SK-N-MC (cell line): ENCODE results near the gene CPZ.

Source experiments
- DNase-seq: peaks from one replicate; pipeline ENCODE4 v3.0.0-alpha.2; 2011; ENCODE audit warnings: low read depth, low spot score
- H3K27ac ChIP-seq: fragments of 200-600 bp; sonication (generic); 2 replicates; pipeline ENCODE4 v1.5.1; 2016; ENCODE audit warnings: mixed run types
- H3K36me3 ChIP-seq: fragments of 200-600 bp; sonication (generic); 2 replicates; pipeline ENCODE4 v1.6.1; 2017; ENCODE audit warnings: antibody characterized with exemption, low read length, mixed read lengths; ENCODE audit not compliant: insufficient read depth
- H3K4me3 ChIP-seq: fragments of 200-600 bp; sonication (generic); 2 replicates; pipeline ENCODE4 v1.5.1; 2016
- H3K9ac ChIP-seq: fragments of 200-600 bp; sonication (generic); 2 replicates; pipeline ENCODE4 v1.8.0; 2017; ENCODE audit warnings: mixed run types, mixed read lengths; ENCODE audit not compliant: insufficient read length
- H3K9me3 ChIP-seq: fragments of 200-600 bp; sonication (generic); 2 replicates; pipeline ENCODE4 v1.6.1; 2017; ENCODE audit warnings: low read depth, mild to moderate bottlenecking, antibody characterized with exemption, low read length, moderate library complexity, mixed read lengths
- EZH2 ChIP-seq: fragments of 200-600 bp; sonication (generic); IDR thresholded peaks from one replicate; pipeline ENCODE4 v1.6.1; 2017; ENCODE audit warnings: antibody characterized with exemption
- FOXP2 ChIP-seq: optimal IDR thresholded peaks from 2 replicates; pipeline ENCODE3; 2011; ENCODE audit warnings: mild to moderate bottlenecking, moderate library complexity; ENCODE audit not compliant: insufficient read depth; ENCODE audit errors: extremely low read length, control extremely low read depth
- POLR2AphosphoS5 ChIP-seq: IDR thresholded peaks from 2 replicates; pipeline ENCODE4 v1.6.1; 2012; ENCODE audit warnings: mild to moderate bottlenecking, low read depth, low read length, borderline replicate concordance

Gene CPZ

DNA sequence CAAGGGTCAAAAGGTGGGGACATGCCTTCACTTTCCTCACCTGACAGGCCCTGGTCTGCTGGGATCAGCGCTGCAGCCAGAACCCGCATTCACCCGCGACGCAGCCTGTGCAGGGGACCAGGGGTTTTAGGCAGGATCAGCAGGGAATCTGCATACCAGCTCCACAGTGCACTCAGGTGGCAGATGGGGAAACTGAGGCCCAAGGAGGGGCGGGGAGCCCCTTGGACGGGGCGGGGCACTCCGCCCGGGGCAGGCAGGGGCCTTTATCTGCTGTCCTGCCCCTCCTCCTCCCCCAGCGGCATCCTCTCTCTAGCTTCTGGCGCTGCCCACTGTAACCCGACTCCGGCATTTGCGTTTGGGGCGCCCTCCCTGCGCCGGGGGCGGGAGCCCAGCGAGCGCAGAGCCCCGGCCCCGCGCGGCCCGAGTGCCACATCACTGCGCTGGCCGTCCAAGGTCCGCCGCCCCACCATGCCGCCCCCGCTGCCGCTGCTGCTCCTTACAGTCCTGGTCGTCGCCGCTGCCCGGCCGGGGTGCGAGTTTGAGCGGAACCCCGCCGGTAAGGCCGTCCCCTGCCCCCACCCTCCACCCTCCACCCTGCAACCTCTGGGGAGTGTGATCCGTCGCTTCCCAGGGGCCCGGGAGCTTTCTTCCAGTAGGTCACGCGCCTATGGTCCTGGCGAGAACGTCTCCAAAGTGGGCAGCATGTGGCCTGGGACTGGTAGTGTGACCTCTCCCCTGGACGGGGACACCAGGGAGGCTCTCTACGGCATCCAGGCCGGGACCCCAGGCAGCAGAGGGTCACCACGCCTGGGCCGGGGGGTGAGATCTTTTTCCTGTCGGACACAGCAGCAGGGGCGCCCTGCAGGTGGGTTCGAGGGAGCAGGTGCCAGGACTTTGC is at the start of gene CPZ:
CPZ (plus strand) TSS at position 400 of the 898 bp plus-strand sequence; CDS start at position 469, 69 bp downstream.
- Histone ChIP-seq H3K36me3 (no peaks in the 10 kb centered on the region), H3K9ac (no peak within 1 kb of the TSS), H3K27ac (no peak within 1 kb of the TSS), H3K9me3 (no peaks in the 10 kb centered on the region), H3K4me3 (no peak within 1 kb of the TSS)
- no peak for TF ChIP-seq POLR2AphosphoS5
- DNase-seq: no peak

DNA sequence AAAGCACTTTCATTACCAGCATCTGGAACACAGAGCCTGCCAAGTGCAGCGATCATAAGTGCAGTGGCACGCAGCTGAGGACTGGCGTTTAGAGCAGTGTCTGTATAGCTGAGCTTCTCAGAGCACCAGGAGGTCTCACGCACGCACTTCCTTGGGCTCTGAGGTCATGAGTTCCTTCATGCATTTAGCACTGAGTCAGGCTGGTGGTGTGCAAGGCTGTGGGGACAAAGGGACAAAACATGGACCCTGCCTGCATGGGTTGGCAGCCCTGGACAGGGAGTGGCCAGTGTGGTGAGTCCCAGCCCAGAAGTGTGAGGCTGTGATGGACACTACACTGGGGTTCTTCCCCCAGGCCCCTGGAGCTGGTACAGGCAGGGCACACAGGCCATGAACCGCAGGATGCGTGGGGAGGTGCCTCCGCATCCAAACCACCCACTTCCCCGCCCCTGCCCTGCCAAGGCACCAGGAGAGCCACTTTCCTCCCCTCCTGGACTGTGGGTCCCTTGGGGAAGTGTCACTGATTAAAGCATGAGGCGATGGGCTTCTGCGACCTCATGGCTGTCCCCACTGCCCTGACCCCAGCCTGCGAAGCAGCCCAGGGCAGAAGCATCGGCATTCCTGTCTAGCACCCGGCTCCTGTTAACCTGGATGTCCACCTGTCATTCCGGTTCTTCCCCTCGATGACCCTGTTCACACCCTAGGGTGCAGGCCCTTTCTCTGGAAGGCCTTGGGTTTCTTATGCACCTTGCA is 49.6 kb upstream of the CPZ start:
- no peak for DNase-seq
- Histone ChIP-seq H3K4me3 (no peak overlapping the region), H3K36me3 (no peaks in the 10 kb centered on the region), H3K27ac (no peak overlapping the region), H3K9ac (no peak overlapping the region), H3K9me3 (no peaks in the 10 kb centered on the region)
- no peak for TF ChIP-seq FOXP2
- no peak for TF ChIP-seq EZH2
- no peak for TF ChIP-seq POLR2AphosphoS5

DNA sequence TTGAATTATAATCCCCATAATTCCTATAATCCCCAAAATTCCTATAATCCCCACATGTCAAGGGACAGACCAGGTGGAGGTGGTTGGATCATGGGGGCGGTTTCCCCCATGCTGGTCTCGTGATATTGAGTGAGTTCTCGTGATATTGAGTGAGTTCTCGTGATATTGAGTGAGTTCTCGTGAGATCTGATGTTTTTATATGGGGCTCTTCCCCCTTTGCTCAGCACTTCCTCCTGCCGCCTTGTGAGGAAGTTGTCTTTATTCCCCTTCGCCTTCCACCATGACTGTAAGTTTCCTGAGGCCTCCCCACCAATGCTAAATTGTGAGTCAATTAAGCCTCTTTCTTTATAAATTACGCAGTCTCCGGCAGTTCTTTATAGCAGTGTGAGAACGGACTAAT is 48.9 kb upstream of the CPZ start:
- DNase-seq: no peak
- H3K9me3 ChIP-seq: no peaks in the 10 kb centered on the region
- H3K4me3 ChIP-seq: no peak overlapping the region
- no peak for TF ChIP-seq POLR2AphosphoS5
- TF ChIP-seq FOXP2: no peak
- TF ChIP-seq EZH2: no peak
- H3K9ac ChIP-seq: no peak overlapping the region
- H3K27ac ChIP-seq: no peak overlapping the region
- H3K36me3 ChIP-seq: no peaks in the 10 kb centered on the region

DNA sequence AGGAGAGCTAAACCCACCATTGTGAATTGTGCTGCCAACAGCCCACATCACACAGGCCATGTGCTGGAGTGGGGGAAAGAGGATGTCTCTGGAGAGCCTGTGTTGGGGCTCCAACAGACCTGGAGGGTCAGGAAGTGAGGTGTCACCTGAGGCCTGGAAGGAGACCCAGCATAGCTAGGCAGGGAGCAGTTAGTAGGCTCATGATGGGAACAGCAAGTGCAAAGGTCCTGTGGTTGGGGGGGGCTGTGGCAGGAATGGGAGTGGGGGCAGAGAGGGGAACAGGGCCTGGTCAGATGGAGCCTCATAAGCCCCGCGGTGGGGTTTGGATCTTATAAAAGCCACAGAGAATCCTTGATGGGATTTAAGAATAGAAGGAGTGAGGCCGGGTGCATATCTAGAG is 48.3 kb upstream of the CPZ start:
- Histone ChIP-seq H3K9me3 (no peaks in the 10 kb centered on the region), H3K27ac (no peak overlapping the region), H3K36me3 (no peaks in the 10 kb centered on the region), H3K9ac (no peak overlapping the region), H3K4me3 (no peak overlapping the region)
- TF ChIP-seq EZH2 (no peak), FOXP2 (no peak), POLR2AphosphoS5 (no peak)
- DNase-seq: no peak

DNA sequence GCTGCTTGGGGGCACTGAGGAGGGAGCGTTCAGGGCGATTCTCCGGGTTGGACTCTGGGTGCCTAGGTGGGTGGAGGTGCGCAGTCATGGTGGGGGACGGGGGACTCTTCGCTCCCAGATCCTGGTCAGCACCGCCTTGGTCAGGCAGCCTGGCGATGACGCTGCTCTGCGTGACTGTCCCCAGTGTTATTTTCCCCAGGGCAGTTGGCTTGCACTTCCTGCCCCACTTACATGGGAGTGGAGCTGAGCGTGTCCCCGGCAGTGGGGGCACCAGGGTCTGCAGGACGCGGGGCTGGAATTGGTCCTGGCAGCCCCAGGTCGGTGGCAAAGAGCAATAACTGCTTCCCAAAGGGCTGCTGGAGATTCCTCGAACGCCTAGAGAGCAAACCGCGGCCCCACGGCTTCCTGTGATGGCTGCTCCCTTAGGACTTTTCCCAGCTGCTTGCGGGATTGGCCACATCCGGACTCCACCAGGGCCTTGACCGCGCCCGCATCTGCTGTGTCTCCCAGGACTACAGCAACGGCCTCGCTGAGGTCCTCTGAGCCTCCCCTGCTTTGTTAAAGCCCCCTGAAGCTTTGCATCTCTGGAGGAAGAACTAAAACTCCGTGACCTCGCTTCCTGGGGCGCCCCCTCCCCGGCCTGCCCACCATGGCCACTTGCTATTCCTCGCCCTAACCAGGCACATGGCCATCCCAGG is 47.7 kb upstream of the CPZ start:
- Histone ChIP-seq H3K9ac (no peak overlapping the region), H3K36me3 (no peaks in the 10 kb centered on the region), H3K27ac (no peak overlapping the region), H3K4me3 (no peak overlapping the region), H3K9me3 (no peaks in the 10 kb centered on the region)
- no peak for TF ChIP-seq POLR2AphosphoS5
- TF ChIP-seq FOXP2: no peak
- no peak for TF ChIP-seq EZH2
- DNase-seq: no peak

DNA sequence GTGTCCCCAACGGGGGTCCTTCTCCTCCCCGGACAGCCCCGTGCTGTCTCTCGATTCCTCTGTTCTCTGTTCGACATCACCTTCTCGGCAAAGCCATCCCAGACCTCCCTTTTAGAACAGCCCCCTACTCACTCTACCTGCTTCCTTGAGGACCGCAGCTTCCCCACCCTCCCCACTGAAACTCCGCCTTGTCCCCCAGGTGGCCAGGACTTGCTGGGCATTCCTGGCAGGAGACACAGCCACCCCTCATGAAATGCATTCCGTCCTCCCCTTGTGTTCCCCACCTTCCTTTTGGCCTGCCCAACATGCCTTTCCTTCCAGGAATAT is 47.2 kb upstream of the CPZ start:
- Histone ChIP-seq H3K9ac (no peak overlapping the region), H3K36me3 (no peaks in the 10 kb centered on the region), H3K9me3 (no peaks in the 10 kb centered on the region), H3K27ac (no peak overlapping the region), H3K4me3 (no peak overlapping the region)
- DNase-seq: no peak
- TF ChIP-seq FOXP2 (no peak), POLR2AphosphoS5 (no peak), EZH2 (no peak)

DNA sequence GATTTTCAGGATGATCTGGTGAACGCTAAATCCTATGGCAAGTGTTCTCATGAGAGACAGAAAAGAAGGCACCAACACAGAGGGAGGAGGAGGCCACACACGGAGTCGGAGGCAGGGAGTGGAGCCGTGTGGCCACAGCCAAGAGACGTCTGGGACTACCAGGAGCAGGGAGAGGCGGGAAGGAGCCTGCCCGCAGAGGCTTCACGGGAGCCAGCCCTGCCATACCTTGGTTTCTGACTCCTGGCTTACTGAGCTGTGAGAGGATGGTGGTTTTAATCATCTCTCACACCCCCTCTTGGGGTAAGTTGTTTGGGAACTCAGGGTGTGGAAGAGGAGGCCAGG is 45.8 kb upstream of the CPZ start:
- no peak overlapping the region for H3K27ac ChIP-seq
- H3K4me3 ChIP-seq: no peak overlapping the region
- no peak overlapping the region for H3K9ac ChIP-seq
- no peaks in the 10 kb centered on the region for H3K36me3 ChIP-seq
- TF ChIP-seq FOXP2 (no peak), POLR2AphosphoS5 (no peak), EZH2 (no peak)
- no peaks in the 10 kb centered on the region for H3K9me3 ChIP-seq
- DNase-seq: no peak

DNA sequence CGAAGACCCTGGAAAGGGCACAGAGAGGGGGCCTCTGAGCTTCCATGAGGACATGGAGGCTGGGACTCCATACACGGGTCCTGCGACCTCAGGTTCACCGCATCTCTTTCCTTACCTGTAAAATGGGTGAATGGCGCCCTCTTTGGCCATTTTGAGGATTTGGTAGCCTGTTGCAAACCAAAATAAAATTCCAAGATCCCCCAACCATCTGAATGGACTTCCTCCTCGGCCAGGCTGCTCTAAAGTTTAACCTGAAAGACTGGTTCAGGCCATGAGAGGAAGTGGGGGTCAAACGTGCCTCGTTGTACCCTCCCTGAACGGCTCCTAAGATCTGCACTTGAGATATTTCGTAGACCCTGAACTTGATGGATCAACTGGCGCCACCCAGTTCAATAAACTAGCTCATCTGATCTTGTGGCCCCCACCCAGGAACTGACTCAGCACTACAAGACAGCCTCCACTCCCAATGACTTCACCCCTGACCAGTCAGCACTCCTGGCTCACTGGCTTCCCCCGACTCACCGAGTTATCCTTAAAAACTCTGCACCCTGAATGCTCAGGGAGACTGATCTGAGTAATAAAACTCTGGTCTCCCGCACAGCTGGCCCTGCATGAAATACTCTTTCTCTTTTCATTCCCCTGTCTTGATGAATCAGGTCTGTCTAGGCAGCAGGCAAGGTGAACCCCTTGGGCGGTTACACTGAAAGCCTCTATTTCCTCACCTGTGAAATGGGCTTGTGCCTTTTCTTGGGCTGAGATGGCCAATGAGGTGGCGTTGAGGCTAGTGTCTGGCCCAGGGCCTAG is 45.3 kb upstream of the CPZ start:
- Histone ChIP-seq H3K9ac (no peak overlapping the region), H3K4me3 (no peak overlapping the region), H3K9me3 (no peaks in the 10 kb centered on the region), H3K36me3 (no peaks in the 10 kb centered on the region), H3K27ac (no peak overlapping the region)
- no peak for TF ChIP-seq EZH2
- no peak for DNase-seq
